Activated naive CD4-positive, alpha-beta T cell treated with anti-CD3 and anti-CD28 coated beads, Interleukin-2, amount 10 ng/mL, durations not matched to agents 7 days and 5 days (primary cell): ENCODE results near the gene PRRG2.
A peak's percentile ranks its signal among the peaks of the same experiment; 100 is the strongest.

ENCODE experiments used
- CTCF ChIA-PET: fragments of 350-600 bp; sonication (Branson Sonifier 250); formaldehyde crosslinking; loops from one replicate; lab custom pipeline; 2021; ENCODE audit warnings: antibody characterized with exemption; lab: Charles Lee
- DNase-seq: peaks from one replicate; pipeline ENCODE4 v3.0.0-alpha.2; 2020
- H3K27ac Mint-ChIP-seq: one replicate; pipeline ENCODE4 v1.8.0; 2021; ENCODE audit warnings: mild to moderate bottlenecking, moderate library complexity, mixed read lengths
- H3K27me3 Mint-ChIP-seq: one replicate; pipeline ENCODE4 v1.8.0; 2021; ENCODE audit warnings: mild to moderate bottlenecking, mixed read lengths
- H3K36me3 Mint-ChIP-seq: one replicate; pipeline ENCODE4 v1.8.0; 2021; ENCODE audit warnings: mixed read lengths
- H3K4me1 Mint-ChIP-seq: one replicate; pipeline ENCODE4 v1.8.0; 2021; ENCODE audit warnings: mixed read lengths
- H3K4me3 Mint-ChIP-seq: one replicate; pipeline ENCODE4 v1.8.0; 2021; ENCODE audit warnings: mild to moderate bottlenecking, moderate library complexity, mixed read lengths
- H3K9me3 Mint-ChIP-seq: one replicate; pipeline ENCODE4 v1.8.0; 2021; ENCODE audit warnings: mixed read lengths

The PRRG2 gene

GRCh38 chr19:49551531-49551930 is 29.6 kb upstream of the PRRG2 start:
- Mint-ChIP-seq H3K27me3 (no peaks in the 10 kb centered on the region), H3K36me3 (peaks cover 39% of the 10 kb centered on the region), H3K27ac (peak overlapping the region; percentile 90), H3K9me3 (no peaks in the 10 kb centered on the region), H3K4me1 (peaks cover 88% of the 10 kb centered on the region), H3K4me3 (no peak overlapping the region)
- CTCF ChIA-PET, result interaction anchor here (1.6 to 11.7 kb wide), 4 partner anchors 9 to 78 kb away, joined by 4 to 183 read pairs (median 32); no protein-coding TSS in a partner anchor
- DNase-seq, result no peak

GRCh38 chr19:49552749-49553148 is 28.4 kb upstream of the PRRG2 start:
- Mint-ChIP-seq H3K36me3 (peaks cover 47% of the 10 kb centered on the region), H3K27ac (peak overlapping the region; percentile 98), H3K27me3 (no peaks in the 10 kb centered on the region), H3K9me3 (no peaks in the 10 kb centered on the region), H3K4me1 (peaks cover 87% of the 10 kb centered on the region), H3K4me3 (peak overlapping the region; percentile 65)
- DNase-seq, result peak; percentile 67
- CTCF ChIA-PET, result interaction anchor here (0.6 to 11.7 kb wide), 4 partner anchors 8 to 46 kb away, joined by 3 to 183 read pairs (median 32); no protein-coding TSS in a partner anchor

GRCh38 chr19:49553451-49554271 is 27.5 kb upstream of the PRRG2 start:
- H3K27ac Mint-ChIP-seq, result peak overlapping the region; percentile 98
- H3K36me3 Mint-ChIP-seq, result peaks cover 53% of the 10 kb centered on the region
- H3K9me3 Mint-ChIP-seq, result no peaks in the 10 kb centered on the region

GRCh38 chr19:49554701-49555181 is 26.4 kb upstream of the PRRG2 start:
- H3K4me1 Mint-ChIP-seq, result peaks cover 83% of the 10 kb centered on the region
- peak; percentile 78 for DNase-seq
- H3K9me3 Mint-ChIP-seq, result no peaks in the 10 kb centered on the region
- no peaks in the 10 kb centered on the region for H3K27me3 Mint-ChIP-seq
- peak overlapping the region; percentile 98 for H3K27ac Mint-ChIP-seq
- CTCF ChIA-PET, result interaction anchor here (1.0 to 5.6 kb wide), 4 partner anchors 8 to 79 kb away, joined by 3 to 60 read pairs (median 4); no protein-coding TSS in a partner anchor
- peaks cover 59% of the 10 kb centered on the region for H3K36me3 Mint-ChIP-seq
- H3K4me3 Mint-ChIP-seq, result peak overlapping the region; percentile 53

More at GRCh38 chr19:49553451-49554271, 27.5 kb upstream of the PRRG2 start:
- H3K4me3 Mint-ChIP-seq, result peak overlapping the region; percentile 53
- peak; percentile 70 for DNase-seq
- CTCF ChIA-PET, result interaction anchor here (0.6 to 11.7 kb wide), 5 partner anchors 7 to 47 kb away, joined by 3 to 183 read pairs (median 3); no protein-coding TSS in a partner anchor
- no peaks in the 10 kb centered on the region for H3K27me3 Mint-ChIP-seq
- H3K4me1 Mint-ChIP-seq, result peaks cover 85% of the 10 kb centered on the region

- peaks cover 84% of the 10 kb centered on the region for H3K4me1 Mint-ChIP-seq
- CTCF ChIA-PET, result interaction anchor here (1.0 to 5.6 kb wide), 4 partner anchors 9 to 80 kb away, joined by 3 to 60 read pairs (median 6); no protein-coding TSS in a partner anchor
- no peaks in the 10 kb centered on the region for H3K9me3 Mint-ChIP-seq
- H3K36me3 Mint-ChIP-seq, result peaks cover 70% of the 10 kb centered on the region
- DNase-seq, result peak; percentile 95
- no peaks in the 10 kb centered on the region for H3K27me3 Mint-ChIP-seq
- peak overlapping the region; percentile 98 for H3K27ac Mint-ChIP-seq
- peak overlapping the region; percentile 53 for H3K4me3 Mint-ChIP-seq
Observed at GRCh38 chr19:49555600-49556411, 25.3 kb upstream of the PRRG2 start.

DNA sequence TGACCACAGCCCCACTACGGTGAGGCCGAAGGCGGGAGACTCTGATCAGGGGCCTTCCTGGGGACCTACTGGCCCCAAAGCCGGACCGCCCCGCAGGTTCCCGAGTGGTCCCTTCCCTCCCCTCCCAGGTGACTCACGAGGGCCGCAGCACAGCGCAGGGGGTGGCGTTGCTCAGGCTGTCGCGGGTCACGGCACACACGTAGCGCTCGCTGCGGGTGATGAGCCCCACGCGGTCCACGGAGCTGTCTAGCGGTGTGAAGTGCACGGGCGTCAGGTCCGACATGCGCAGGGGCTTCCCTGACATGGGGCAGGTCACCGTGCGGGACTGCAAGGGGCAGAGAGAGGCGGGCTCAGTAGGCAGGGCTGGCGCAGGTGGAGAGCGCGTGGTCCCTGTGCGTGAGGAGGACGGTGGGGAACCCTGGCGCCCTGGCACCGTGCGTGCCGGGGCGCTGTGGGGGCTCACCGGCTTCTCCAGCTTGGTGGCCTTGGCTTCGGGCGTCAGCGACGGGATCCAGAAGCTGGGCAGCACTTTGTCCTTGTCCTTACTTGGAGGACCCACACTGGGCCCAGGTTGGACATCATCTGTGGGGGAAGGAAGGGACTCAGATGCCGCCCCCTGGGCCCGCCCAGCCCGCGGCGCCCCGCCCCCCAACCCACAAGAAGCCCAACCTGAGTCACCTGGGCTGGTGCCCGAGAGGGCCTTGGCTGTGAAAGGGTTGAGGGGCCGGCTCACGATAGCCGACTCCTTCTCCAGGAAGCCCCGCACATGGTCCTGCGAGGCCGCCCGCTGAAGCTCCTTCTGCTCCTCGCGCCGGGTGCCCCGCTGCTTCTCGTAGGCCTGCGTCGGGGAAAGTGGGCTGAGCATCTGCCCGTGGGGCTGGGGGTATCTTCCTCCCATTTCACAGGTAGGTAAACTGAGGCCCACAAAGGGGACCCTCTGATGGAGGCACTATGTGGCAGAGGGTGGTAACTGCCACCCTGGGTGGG is 24.4 kb upstream of the PRRG2 start:
- Mint-ChIP-seq H3K27me3 (no peaks in the 10 kb centered on the region), H3K4me1 (peaks cover 86% of the 10 kb centered on the region), H3K9me3 (no peaks in the 10 kb centered on the region), H3K4me3 (peak overlapping the region; percentile 94), H3K36me3 (peaks cover 72% of the 10 kb centered on the region), H3K27ac (peak overlapping the region; percentile 98)
- CTCF ChIA-PET, result interaction anchor here (2.2 kb wide), 1 partner anchor 14 kb away, joined by 7 read pairs; no protein-coding TSS in a partner anchor
- peak; percentile 57 for DNase-seq

DNA sequence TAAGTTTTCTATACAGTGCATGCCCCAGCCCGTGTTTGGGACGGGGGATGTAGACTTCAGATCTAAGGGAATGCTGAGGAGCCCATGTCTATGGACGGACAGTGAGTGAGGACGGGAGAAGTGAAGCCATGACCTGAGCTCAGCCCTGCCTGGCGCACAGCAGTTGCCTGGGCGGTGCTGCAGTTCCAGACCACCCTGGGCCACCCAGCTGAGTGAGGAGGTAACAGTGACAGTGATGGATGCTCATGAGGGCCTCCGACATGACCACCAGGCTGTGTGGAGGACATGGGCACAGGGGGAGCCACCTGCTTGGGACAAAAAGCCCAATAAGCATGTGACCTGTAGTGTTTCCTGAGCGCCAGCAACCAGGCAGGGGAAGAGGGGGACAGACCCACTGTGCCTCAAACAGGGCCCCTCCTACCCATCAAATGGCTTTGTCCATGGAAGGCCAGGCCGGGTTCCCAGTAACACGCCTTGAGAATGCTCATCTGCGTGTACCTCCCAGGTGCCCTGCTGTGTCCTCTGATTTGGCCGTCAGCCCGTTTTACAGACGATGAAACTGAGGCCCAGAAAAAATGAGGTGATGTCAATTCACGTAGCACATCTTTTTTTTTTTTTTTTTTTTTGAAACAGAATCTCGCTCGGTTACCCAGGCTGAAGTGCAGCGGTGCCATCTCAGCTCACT is 23.3 kb upstream of the PRRG2 start:
- no peaks in the 10 kb centered on the region for H3K27me3 Mint-ChIP-seq
- peaks cover 71% of the 10 kb centered on the region for H3K36me3 Mint-ChIP-seq
- CTCF ChIA-PET, result interaction anchor here (1.1 to 4.1 kb wide), 5 partner anchors 9 to 118 kb away, joined by 3 to 37 read pairs (median 5); no protein-coding TSS in a partner anchor
- peak; percentile 44 for DNase-seq
- no peaks in the 10 kb centered on the region for H3K9me3 Mint-ChIP-seq
- peak overlapping the region; percentile 94 for H3K4me3 Mint-ChIP-seq
- H3K27ac Mint-ChIP-seq, result peak overlapping the region; percentile 98
- H3K4me1 Mint-ChIP-seq, result peaks cover 88% of the 10 kb centered on the region

GRCh38 chr19:49558591-49558990 is 22.5 kb upstream of the PRRG2 start:
- no peaks in the 10 kb centered on the region for H3K27me3 Mint-ChIP-seq
- H3K9me3 Mint-ChIP-seq, result no peaks in the 10 kb centered on the region
- peak; percentile 77 for DNase-seq
- peaks cover 70% of the 10 kb centered on the region for H3K36me3 Mint-ChIP-seq
- CTCF ChIA-PET, result interaction anchor here (0.9 to 4.1 kb wide), 6 partner anchors 10 to 118 kb away, joined by 3 to 37 read pairs (median 4); no protein-coding TSS in a partner anchor
- peaks cover 90% of the 10 kb centered on the region for H3K4me1 Mint-ChIP-seq
- H3K27ac Mint-ChIP-seq, result peak overlapping the region; percentile 98
- H3K4me3 Mint-ChIP-seq, result peak overlapping the region; percentile 94

- Mint-ChIP-seq H3K9me3 (no peaks in the 10 kb centered on the region), H3K27ac (peak overlapping the region; percentile 98), H3K36me3 (peaks cover 70% of the 10 kb centered on the region), H3K27me3 (no peaks in the 10 kb centered on the region), H3K4me3 (peak overlapping the region; percentile 94), H3K4me1 (peaks cover 89% of the 10 kb centered on the region)
- no peak for DNase-seq
- CTCF ChIA-PET, result interaction anchor here (1.2 to 4.1 kb wide), 4 partner anchors 11 to 55 kb away, joined by 3 to 37 read pairs (median 8); no protein-coding TSS in a partner anchor
Observed at GRCh38 chr19:49559443-49559842, 21.7 kb upstream of the PRRG2 start.

DNA sequence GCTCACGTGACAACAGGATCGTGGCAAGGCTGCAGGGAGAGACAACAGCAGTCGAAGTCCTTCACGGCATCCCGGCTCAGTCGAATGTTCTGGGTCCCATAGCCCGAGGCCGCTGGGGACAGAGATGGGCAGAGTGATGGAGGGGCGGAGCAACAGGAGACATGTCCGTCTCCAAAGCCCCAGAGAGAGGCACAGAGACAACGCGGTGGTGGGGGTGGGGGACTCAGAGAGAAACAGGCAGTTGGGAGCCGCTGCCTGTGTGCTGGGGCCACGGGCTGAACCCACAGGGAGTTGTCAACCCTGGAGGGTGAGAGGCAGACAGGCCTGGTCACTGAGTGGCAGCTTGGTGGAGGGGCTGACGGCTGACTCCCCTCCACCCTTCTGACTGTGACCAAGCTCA is 21.2 kb upstream of the PRRG2 start:
- Mint-ChIP-seq H3K4me3 (peak overlapping the region; percentile 94), H3K4me1 (peaks cover 89% of the 10 kb centered on the region)
- CTCF ChIA-PET, result interaction anchor here (1.0 to 4.1 kb wide), 4 partner anchors 9 to 55 kb away, joined by 4 to 37 read pairs (median 8); no protein-coding TSS in a partner anchor

GRCh38 chr19:49560358-49560900 is 20.7 kb upstream of the PRRG2 start:
- Mint-ChIP-seq H3K27me3 (no peaks in the 10 kb centered on the region), H3K27ac (peak overlapping the region; percentile 98), H3K9me3 (no peaks in the 10 kb centered on the region), H3K36me3 (peaks cover 68% of the 10 kb centered on the region), H3K4me1 (peaks cover 89% of the 10 kb centered on the region), H3K4me3 (peak overlapping the region; percentile 94)
- peak; percentile 70 for DNase-seq
- CTCF ChIA-PET, result interaction anchor here (0.9 to 4.1 kb wide), 6 partner anchors 8 to 56 kb away, joined by 3 to 37 read pairs (median 4); no protein-coding TSS in a partner anchor

More for the DNA sequence above, 21.2 kb upstream of the PRRG2 start:
- Mint-ChIP-seq H3K27me3 (no peaks in the 10 kb centered on the region), H3K36me3 (peaks cover 70% of the 10 kb centered on the region), H3K27ac (peak overlapping the region; percentile 98), H3K9me3 (no peaks in the 10 kb centered on the region)
- peak; percentile 67 for DNase-seq

GRCh38 chr19:49564616-49565045 is 16.5 kb upstream of the PRRG2 start:
- Mint-ChIP-seq H3K4me1 (peaks cover 93% of the 10 kb centered on the region), H3K36me3 (peaks cover 39% of the 10 kb centered on the region), H3K27ac (peak overlapping the region; percentile 85), H3K27me3 (no peaks in the 10 kb centered on the region), H3K4me3 (peak overlapping the region; percentile 21), H3K9me3 (no peaks in the 10 kb centered on the region)
- peak; percentile 39 for DNase-seq
- CTCF ChIA-PET, result interaction anchor here (0.7 to 1.3 kb wide), 2 partner anchors 10 to 62 kb away, joined by 3 read pairs; no protein-coding TSS in a partner anchor
